H1 (cell line): ENCODE results near the gene DELE1. TPM values are rescaled to one million over a fixed set of nuclear protein-coding genes. Genes with fewer than 3 reads are reported as not detected.

Experiments
- CTCF ChIA-PET: fragments of 300-600 bp; sonication (Branson Sonifier 250); formaldehyde crosslinking; loops from one replicate; lab custom pipeline; 2021; ENCODE audit not compliant: partially characterized antibody; lab: Charles Lee
- POLR2A ChIA-PET: fragments of 300-600 bp; sonication (Branson Sonifier 250); formaldehyde crosslinking; loops from one replicate; lab custom pipeline; 2021; ENCODE audit warnings: inconsistent platforms; ENCODE audit not compliant: partially characterized antibody; lab: Charles Lee
- DNase-seq, 2 experiments: peaks; one replicate each; pipeline versions ENCODE4 v3.0.0 to v3.0.0-alpha.2; 2010 to 2022; ENCODE audit warnings: low spot score in 2 of 2, low read depth in 1 of 2, mixed read lengths in 1 of 2
- FAIRE-seq: peaks from 2 replicates; lab custom pipeline; 2011; peaks lifted over from hg19 to GRCh38; lab: Jason Lieb, UNC
- H2AFZ ChIP-seq: 2 replicates; pipeline ENCODE4 v1.8.1; 2012; ENCODE audit warnings: low read length, inconsistent platforms
- H2AK5ac ChIP-seq: 2 replicates; pipeline ENCODE4 v1.6.1; 2013; ENCODE audit warnings: low read depth, low read length
- H2BK120ac ChIP-seq: replicated peaks from 2 replicates; pipeline ENCODE3; 2013; ENCODE audit warnings: low read depth, low read length, inconsistent platforms
- H2BK12ac ChIP-seq: 2 replicates; pipeline ENCODE4 v1.6.1; 2013; ENCODE audit warnings: low read depth, low read length
- H2BK15ac ChIP-seq: 2 replicates; pipeline ENCODE4 v1.6.1; 2013; ENCODE audit warnings: low read length
- H2BK20ac ChIP-seq: 2 replicates; pipeline ENCODE4 v1.6.1; 2013; ENCODE audit warnings: low read length
- H2BK5ac ChIP-seq: 2 replicates; pipeline ENCODE4 v1.6.1; 2013; ENCODE audit warnings: low read depth, low read length
- H3K14ac ChIP-seq: 2 replicates; pipeline ENCODE4 v1.6.1; 2013; ENCODE audit warnings: inconsistent platforms; ENCODE audit not compliant: insufficient read length
- H3K18ac ChIP-seq: 2 replicates; pipeline ENCODE4 v1.6.1; 2013; ENCODE audit warnings: low read length; ENCODE audit errors: extremely low read depth
- H3K23ac ChIP-seq: 2 replicates; pipeline ENCODE4 v1.6.1; 2013; ENCODE audit warnings: inconsistent platforms; ENCODE audit not compliant: insufficient read length
- H3K23me2 ChIP-seq: 2 replicates; pipeline ENCODE4 v1.6.1; 2013; ENCODE audit warnings: low read depth, low read length
- H3K27ac ChIP-seq: 2 replicates; pipeline ENCODE4 v1.6.1; 2011; ENCODE audit warnings: low read depth, low read length, inconsistent platforms
- H3K27me3 ChIP-seq, 4 experiments: replicated peaks in 1 of 4; 1 replicate in 1 of 4; 2 replicates in 3 of 4; pipeline versions ENCODE4 v1.6.1 to v1.8.1; 2011 to 2013; ENCODE audit warnings: low read length in 3 of 4, mild to moderate bottlenecking in 3 of 4, inconsistent platforms in 2 of 4, mixed read lengths in 2 of 4, moderate library complexity in 1 of 4; ENCODE audit not compliant: control insufficient read depth in 3 of 4, insufficient read depth in 3 of 4; ENCODE audit errors: extremely low read depth in 1 of 4
- H3K36me3 ChIP-seq, 4 experiments: 2 replicates each; pipeline versions ENCODE4 v1.6.1 to v1.8.1; 2011 to 2013; ENCODE audit warnings: mild to moderate bottlenecking in 4 of 4, low read length in 3 of 4, moderate library complexity in 2 of 4, control low read depth in 1 of 4, inconsistent platforms in 1 of 4; ENCODE audit not compliant: insufficient read depth in 4 of 4, control insufficient read depth in 2 of 4
- H3K4ac ChIP-seq: replicated peaks from 2 replicates; pipeline ENCODE3; 2013; ENCODE audit warnings: low read length, low read depth, mixed read lengths, inconsistent platforms; ENCODE audit not compliant: insufficient read length
- H3K4me1 ChIP-seq, 4 experiments: replicated peaks in 1 of 4; 1 replicate in 1 of 4; 2 replicates in 3 of 4; pipeline versions ENCODE4 v1.6.1 to v1.8.1; 2011 to 2013; ENCODE audit warnings: low read length in 3 of 4, inconsistent platforms in 2 of 4, mixed read lengths in 1 of 4; ENCODE audit not compliant: insufficient read depth in 4 of 4, control insufficient read depth in 3 of 4
- H3K4me2 ChIP-seq, 2 experiments: 2 replicates each; pipeline versions ENCODE4 v1.6.1 to v1.8.1; 2011 to 2013; ENCODE audit warnings: low read depth in 2 of 2, low read length in 2 of 2, control low read depth in 1 of 2, inconsistent platforms in 1 of 2, mild to moderate bottlenecking in 1 of 2; ENCODE audit not compliant: insufficient read depth in 1 of 2
- H3K4me3 ChIP-seq, 4 experiments: fragments of 200-600, 300-600 bp in 1 of 4; sonication (generic), shearing (Covaris generic), sonication (Bioruptor Twin) in 1 of 4; 2 replicates each; pipeline versions ENCODE4 v1.5.1 to v1.8.1; 2011 to 2016; ENCODE audit warnings: low read length in 4 of 4, low read depth in 3 of 4, control low read depth in 2 of 4, inconsistent platforms in 2 of 4, mild to moderate bottlenecking in 2 of 4, mixed read lengths in 1 of 4, moderate library complexity in 1 of 4; ENCODE audit not compliant: insufficient read depth in 2 of 4; ENCODE audit errors: extremely low read depth in 1 of 4
- H3K56ac ChIP-seq: replicated peaks from 2 replicates; pipeline ENCODE3; 2013; ENCODE audit warnings: low read depth, mild to moderate bottlenecking, mixed read lengths, low read length, inconsistent platforms; ENCODE audit not compliant: insufficient read length
- H3K79me1 ChIP-seq: 2 replicates; pipeline ENCODE4 v1.6.1; 2013; ENCODE audit warnings: low read depth, low read length, control low read depth
- H3K79me2 ChIP-seq, 2 experiments: 2 replicates each; pipeline versions ENCODE4 v1.6.1 to v1.8.1; 2012 to 2013; ENCODE audit warnings: low read length in 2 of 2, mild to moderate bottlenecking in 2 of 2, inconsistent platforms in 1 of 2; ENCODE audit not compliant: insufficient read depth in 2 of 2, control insufficient read depth in 1 of 2
- H3K9ac ChIP-seq, 4 experiments: replicated peaks in 1 of 4; 1 replicate in 1 of 4; 2 replicates in 3 of 4; pipeline versions ENCODE4 v1.6.1 to v1.8.1; 2011 to 2013; ENCODE audit warnings: low read depth in 3 of 4, low read length in 3 of 4, control low read depth in 2 of 4, mild to moderate bottlenecking in 2 of 4, moderate library complexity in 2 of 4, inconsistent platforms in 1 of 4; ENCODE audit errors: extremely low read depth in 1 of 4
- H3K9me3 ChIP-seq, 2 experiments: 2 replicates each; pipeline versions ENCODE4 v1.6.1 to v1.8.1; 2012 to 2013; ENCODE audit warnings: mild to moderate bottlenecking in 2 of 2, moderate library complexity in 2 of 2, control low read depth in 1 of 2, inconsistent platforms in 1 of 2, low read depth in 1 of 2, low read length in 1 of 2, mixed read lengths in 1 of 2; ENCODE audit not compliant: insufficient read depth in 2 of 2
- H4K20me1 ChIP-seq, 2 experiments: replicated peaks in 1 of 2; 2 replicates each; pipeline versions ENCODE3 to v1.8.1; 2011 to 2013; ENCODE audit warnings: inconsistent platforms in 2 of 2, low read length in 2 of 2, mild to moderate bottlenecking in 1 of 2; ENCODE audit not compliant: insufficient read depth in 2 of 2, control insufficient read depth in 1 of 2
- H4K5ac ChIP-seq: 2 replicates; pipeline ENCODE4 v1.6.1; 2013; ENCODE audit warnings: low read length, low read depth, mixed read lengths, inconsistent platforms; ENCODE audit not compliant: insufficient read length
- H4K8ac ChIP-seq: 2 replicates; pipeline ENCODE4 v1.8.0; 2013; ENCODE audit warnings: mild to moderate bottlenecking, moderate library complexity, low read length, inconsistent platforms; ENCODE audit not compliant: insufficient read depth; ENCODE audit errors: extremely low read depth
- H4K91ac ChIP-seq: replicated peaks from 2 replicates; pipeline ENCODE3; 2013; ENCODE audit warnings: low read length, mixed read lengths, inconsistent platforms; ENCODE audit not compliant: insufficient read length
- CTCF ChIP-seq, 3 experiments: IDR thresholded peaks; 1 replicate in 2 of 3; 2 replicates in 1 of 3; pipeline versions ENCODE4 v1.5.1 to v1.6.1; 2011; ENCODE audit warnings: low read length in 3 of 3, mild to moderate bottlenecking in 3 of 3, inconsistent platforms in 2 of 3, low read depth in 1 of 3, moderate library complexity in 1 of 3; ENCODE audit not compliant: insufficient read depth in 1 of 3; ENCODE audit errors: control extremely low read depth in 1 of 3
- ZNF274 ChIP-seq: IDR thresholded peaks from 2 replicates; pipeline ENCODE4 v1.7.0; 2012; ENCODE audit warnings: low read length, borderline replicate concordance; ENCODE audit errors: extremely low read depth
- WGBS, 2 experiments: shearing (Covaris generic) in 1 of 2; methylation state at CpG; one replicate each; pipeline versions ENCODE4 v1.1.6 to v1.1.7; 2013 to 2015; ENCODE audit warnings: low lambda C conversion rate in 2 of 2, mixed read lengths in 2 of 2, inconsistent platforms in 1 of 2, low coverage in 1 of 2, missing lambda C conversion rate in 1 of 2; ENCODE audit not compliant: insufficient replicate concordance in 2 of 2, insufficient coverage in 1 of 2, insufficient read length in 1 of 2; ENCODE audit errors: extremely low coverage in 1 of 2, missing lambda C conversion rate in 1 of 2; 5-methylcytosine and 5-hydroxymethylcytosine counted together
- polyA plus RNA-seq, 7 experiments: library from polyadenylated mRNA; depleted of rRNA in 3 of 7; stranded (reverse) in 5 of 7; unstranded in 2 of 7; fragments of >200 nt in 5 of 7; fragments of 200-250 nt in 2 of 7; gene quantifications; 1 replicate in 5 of 7; 2 replicates in 1 of 7; 4 replicates in 1 of 7; pipeline versions ENCODE4 v1.2.1 to v1.2.3, GENCODE V29; 2011 to 2013; ENCODE audit warnings: missing spikeins in 2 of 7, mixed read lengths in 2 of 7
- total RNA-seq: library from RNA; stranded (reverse); fragmentation: NEBNext Ultra II Directional; extraction: Animal tissue kit (Norgen Biotek cat#: 25700); gene quantifications from 2 replicates; pipeline ENCODE4 v1.2.1, GENCODE V29; 2021

DELE1 gene
- total and polyA plus RNA-seq, 2 of the 8 experiments (the other 6 are each of a cell fraction or from before 2014, with no cell fraction given), result 61.4 to 114 TPM

- no peaks in the 10 kb centered on the region for H3K9me3 ChIP-seq
- H2BK12ac ChIP-seq, result no peak overlapping the region
- H3K27ac ChIP-seq, result no peak overlapping the region
- no peak overlapping the region for H3K4ac ChIP-seq
- no peak overlapping the region for H2AK5ac ChIP-seq
- CTCF ChIA-PET, result interaction anchor here (0.7 to 1.9 kb wide), 6 partner anchors 10 to 282 kb away, joined by 3 to 7 read pairs (median 4); no protein-coding TSS in a partner anchor
- no peak for FAIRE-seq
- no peaks in the 10 kb centered on the region for H3K79me2 ChIP-seq
- H4K20me1 ChIP-seq, result no peaks in the 10 kb centered on the region
- no peak for TF ChIP-seq ZNF274
- TF ChIP-seq CTCF (IDR thresholded peaks at IDR 0.05; ENCODE audit: control extremely low read depth in 1 of 3, insufficient read depth in 1 of 3, low read depth in 1 of 3, low read length in 3 of 3), result no peak
- TF ChIP-seq, all 59 proteins: peak for 0
- DNase-seq, result peak in 1 of 2 experiments; percentile 40
- peaks cover 4 to 10% (median 5%) of the 10 kb centered on the region in 4 experiments; a peak in 6 of 7 replicates for H3K4me1 ChIP-seq
- H3K27me3 ChIP-seq, result no peaks in the 10 kb centered on the region
- H2BK20ac ChIP-seq, result no peak overlapping the region
- H3K4me2 ChIP-seq, result no peak overlapping the region
- no peak overlapping the region for H3K9ac ChIP-seq
- H3K23ac ChIP-seq, result no peak overlapping the region
- H2AFZ ChIP-seq, result no peak overlapping the region
- H2BK120ac ChIP-seq, result no peak overlapping the region
- no peaks in the 10 kb centered on the region for H3K36me3 ChIP-seq
- WGBS, 2 experiments, result 70% methylated on average over 7 of the region's 7 CpGs; no CpG with 5 or more reads in 1 of the 2 experiments
- peaks cover 6% of the 10 kb centered on the region for H3K23me2 ChIP-seq
- H4K5ac ChIP-seq, result no peak overlapping the region
- POLR2A ChIA-PET, result interaction anchor here (0.7 kb wide), 1 partner anchor 42 kb away, joined by 3 read pairs; the partner anchor contains the start of gene DELE1
- H3K4me3 ChIP-seq, result no peak overlapping the region
- H2BK15ac ChIP-seq, result no peak overlapping the region
- H3K14ac ChIP-seq, result no peak overlapping the region
- no peak overlapping the region for H3K18ac ChIP-seq
- H4K8ac ChIP-seq, result no peak overlapping the region
- H3K79me1 ChIP-seq, result no peaks in the 10 kb centered on the region
- H3K56ac ChIP-seq, result no peak overlapping the region
- H2BK5ac ChIP-seq, result no peak overlapping the region
- H4K91ac ChIP-seq, result no peak overlapping the region
Observed at GRCh38 chr5:141965071-141965470, 41.4 kb downstream of the DELE1 start.
